OCI-LY7 (cell line): ENCODE data around the gene COMMD10. TPM values are rescaled to one million over a fixed set of nuclear protein-coding genes. Genes with fewer than 3 reads are reported as not detected.

Source experiments
- BruUV-seq: library from RNA; stranded (reverse); fragments of 400-500 nt; replicated peaks from 2 replicates; lab custom pipeline; 2021; lab: Mats Ljungman, UMichigan
- CTCF ChIA-PET: fragments of 300-600 bp; sonication (Branson Sonifier 250); formaldehyde crosslinking; loops from one replicate; lab custom pipeline; 2022; ENCODE audit warnings: antibody characterized with exemption; ENCODE audit not compliant: unreplicated experiment; lab: Charles Lee
- POLR2A ChIA-PET: fragments of 300-600 bp; sonication (Branson Sonifier 250); formaldehyde crosslinking; loops from one replicate; lab custom pipeline; 2022; ENCODE audit warnings: antibody characterized with exemption; lab: Charles Lee
- DNase-seq: peaks from one replicate; pipeline ENCODE4 v3.0.0-alpha.2; 2015; ENCODE audit warnings: low spot score
- H2AFZ ChIP-seq: fragments of 200-600 bp; sonication (generic), shearing (Covaris generic); 2 replicates; pipeline ENCODE4 v1.6.1; 2014; ENCODE audit warnings: mild to moderate bottlenecking, antibody characterized with exemption, low read length, moderate library complexity
- H3K27ac ChIP-seq: fragments of 200-600 bp; sonication (generic); 2 replicates; pipeline ENCODE4 v1.5.1; 2014; ENCODE audit warnings: mixed run types, low read depth, mild to moderate bottlenecking, moderate library complexity, low read length, inconsistent platforms; ENCODE audit not compliant: poor library complexity, severe bottlenecking
- H3K36me3 ChIP-seq: fragments of 200-600 bp; sonication (generic); 2 replicates; pipeline ENCODE4 v1.6.1; 2014; ENCODE audit warnings: mild to moderate bottlenecking, antibody characterized with exemption, low read length, moderate library complexity, mixed read lengths; ENCODE audit not compliant: insufficient read depth
- H3K4me1 ChIP-seq: fragments of 200-600 bp; sonication (generic); 2 replicates; pipeline ENCODE4 v1.5.1; 2014; ENCODE audit warnings: mild to moderate bottlenecking, low read length; ENCODE audit not compliant: insufficient read depth, poor library complexity, severe bottlenecking
- H3K4me2 ChIP-seq: fragments of 200-600 bp; sonication (generic); 2 replicates; pipeline ENCODE4 v1.6.1; 2014; ENCODE audit warnings: mild to moderate bottlenecking, low read length
- H3K4me3 ChIP-seq: fragments of 200-600 bp; sonication (generic); 2 replicates; pipeline ENCODE4 v1.5.1; 2014; ENCODE audit warnings: mild to moderate bottlenecking, low read depth, low read length; ENCODE audit not compliant: poor library complexity, severe bottlenecking
- H3K79me2 ChIP-seq: fragments of 200-600 bp; sonication (generic); 2 replicates; pipeline ENCODE4 v1.6.1; 2016; ENCODE audit warnings: low read depth, mild to moderate bottlenecking, low read length, moderate library complexity, mixed read lengths; ENCODE audit not compliant: insufficient read depth
- H3K9me2 ChIP-seq: fragments of 200-600 bp; sonication (generic); 2 replicates; pipeline ENCODE4 v1.6.1; 2016; ENCODE audit warnings: mild to moderate bottlenecking, low read length, mixed read lengths; ENCODE audit not compliant: insufficient read depth
- H3K9me3 ChIP-seq: fragments of 200-600 bp; sonication (generic); 2 replicates; pipeline ENCODE4 v1.6.1; 2014; ENCODE audit warnings: mild to moderate bottlenecking, mixed run types, low read length, mixed read lengths
- H4K20me1 ChIP-seq: fragments of 200-600 bp; sonication (generic); 2 replicates; pipeline ENCODE4 v1.6.1; 2014; ENCODE audit warnings: mild to moderate bottlenecking, antibody characterized with exemption, low read length, moderate library complexity, mixed read lengths; ENCODE audit not compliant: insufficient read depth
- CTCF ChIP-seq: fragments of 200-600 bp; sonication (generic); conservative IDR thresholded peaks from 2 replicates; pipeline ENCODE4 v1.5.1; 2014; ENCODE audit warnings: mild to moderate bottlenecking, antibody characterized with exemption, low read length, moderate library complexity, mixed read lengths
- EZH2phosphoT487 ChIP-seq: fragments of 200-600 bp; sonication (generic); IDR thresholded peaks from 2 replicates; pipeline ENCODE4 v1.6.1; 2018; ENCODE audit warnings: low read depth, borderline replicate concordance, mild to moderate bottlenecking, mixed run types, antibody characterized with exemption, low read length, moderate library complexity, mixed read lengths
- intact Hi-C: fragments of 100-400 bp; cut with micrococcal nuclease; formaldehyde crosslinking; loops from one replicate; pipeline ENCODE4 v1.10.0; 2022; ENCODE audit not compliant: unreplicated experiment
- total RNA-seq, 2 experiments: library from RNA; depleted of rRNA in 1 of 2; stranded (reverse); fragments of >200 nt in 1 of 2; shearing (Covaris generic) in 1 of 2; gene quantifications; 2 replicates each; pipeline ENCODE4 v1.2.3, GENCODE V29; 2014 to 2022

COMMD10 gene
- total RNA-seq, 2 experiments from 2014 or later = 15.0 to 15.7 TPM

- Histone ChIP-seq H3K4me2 (no peak overlapping the region), H4K20me1 (no peaks in the 10 kb centered on the region), H3K79me2 (no peaks in the 10 kb centered on the region), H3K36me3 (no peaks in the 10 kb centered on the region), H3K4me1 (no peaks in the 10 kb centered on the region), H3K9me2 (no peaks in the 10 kb centered on the region), H3K27ac (no peak overlapping the region), H3K9me3 (no peaks in the 10 kb centered on the region), H3K4me3 (no peak overlapping the region), H2AFZ (no peak overlapping the region)
- BruUV-seq = no TSS peak
- POLR2A ChIA-PET = no interaction called here
- DNase-seq = no peak
- CTCF ChIA-PET = no interaction called here
- no peak for TF ChIP-seq CTCF
- no peak for TF ChIP-seq EZH2phosphoT487
- intact Hi-C loops = no loop called here
These were observed 192.1 kb downstream of the COMMD10 start for GRCh38 chr5:116276952-116277351.

- TF ChIP-seq CTCF (no peak), EZH2phosphoT487 (no peak)
- Histone ChIP-seq H3K9me3 (no peaks in the 10 kb centered on the region), H4K20me1 (no peaks in the 10 kb centered on the region), H3K4me2 (no peak overlapping the region), H3K9me2 (no peaks in the 10 kb centered on the region), H2AFZ (no peak overlapping the region), H3K36me3 (no peaks in the 10 kb centered on the region), H3K27ac (no peak overlapping the region), H3K4me1 (no peaks in the 10 kb centered on the region), H3K4me3 (no peak overlapping the region), H3K79me2 (no peaks in the 10 kb centered on the region)
- CTCF ChIA-PET = no interaction called here
- intact Hi-C loops = no loop called here
- no peak for DNase-seq
- POLR2A ChIA-PET = interaction anchor here (0.8 to 1.2 kb wide), 2 partner anchors 72 to 307 kb away, joined by 3 read pairs; no protein-coding TSS in a partner anchor
- no TSS peak for BruUV-seq
These were observed 195.5 kb downstream of the COMMD10 start for GRCh38 chr5:116280149-116280803.

- Histone ChIP-seq H3K4me1 (no peaks in the 10 kb centered on the region), H3K36me3 (no peaks in the 10 kb centered on the region), H3K9me3 (no peaks in the 10 kb centered on the region), H4K20me1 (no peaks in the 10 kb centered on the region), H3K4me2 (no peak overlapping the region), H3K9me2 (no peaks in the 10 kb centered on the region), H3K4me3 (no peak overlapping the region), H2AFZ (no peak overlapping the region), H3K79me2 (no peaks in the 10 kb centered on the region), H3K27ac (no peak overlapping the region)
- no peak for DNase-seq
- no peak for TF ChIP-seq CTCF
- ChIA-PET CTCF (no interaction called here), POLR2A (interaction anchor here (1.2 kb wide), 1 partner anchor 308 kb away, joined by 3 read pairs; no protein-coding TSS in a partner anchor)
- intact Hi-C loops = no loop called here
- no TSS peak for BruUV-seq
These were observed 196.5 kb downstream of the COMMD10 start for GRCh38 chr5:116281309-116281708.
